BJ (cell line): Measurements from ENCODE around the gene CHAT. TPM values are rescaled to one million over a fixed set of nuclear protein-coding genes. Genes with fewer than 3 reads are reported as not detected.

Source experiments
- CTCF ChIA-PET: fragments of 350-600 bp; formaldehyde crosslinking; extraction: SDS; loops from one replicate; lab custom pipeline; 2021; ENCODE audit warnings: antibody characterized with exemption, inconsistent platforms; lab: Yijun Ruan, JAX
- POLR2A ChIA-PET: fragments of 300-600 bp; sonication (Branson Sonifier 250); formaldehyde crosslinking; extraction: SDS; loops from one replicate; lab custom pipeline; 2021; ENCODE audit warnings: antibody characterized with exemption; lab: Charles Lee
- DNase-seq: peaks from one replicate; pipeline ENCODE4 v3.0.0-alpha.2; 2011; ENCODE audit warnings: low read depth
- H3K27me3 ChIP-seq: 2 replicates; pipeline ENCODE4 v1.6.0; 2011; ENCODE audit warnings: low read length; ENCODE audit not compliant: control insufficient read depth, insufficient read depth
- H3K36me3 ChIP-seq: 2 replicates; pipeline ENCODE4 v1.5.1; 2011; ENCODE audit warnings: low read length; ENCODE audit not compliant: control insufficient read depth, insufficient read depth
- H3K4me3 ChIP-seq: 2 replicates; pipeline ENCODE4 v1.5.1; 2011; ENCODE audit warnings: low read depth, mild to moderate bottlenecking, control low read depth, low read length
- CTCF ChIP-seq: IDR thresholded peaks from 2 replicates; pipeline ENCODE4 v1.5.1; 2011; ENCODE audit warnings: low read depth, mild to moderate bottlenecking, control low read depth, inconsistent platforms, low read length, moderate library complexity; ENCODE audit not compliant: insufficient read depth
- polyA plus RNA-seq: library from polyadenylated mRNA; depleted of rRNA; stranded (reverse); fragments of >200 nt; gene quantifications from 2 replicates; pipeline ENCODE4 v1.2.3, GENCODE V29; 2011

The CHAT gene
- polyA plus RNA-seq, 1 experiment: not detected

GRCh38 chr10:49609283-49610113, 4.3 kb upstream of the CHAT start:
- H3K4me3 ChIP-seq: no peak overlapping the region
- CTCF ChIA-PET: interaction anchor here (1.4 kb wide), 1 partner anchor 17 kb away, joined by 4 read pairs; no protein-coding TSS in a partner anchor
- POLR2A ChIA-PET: no interaction called here
- peaks cover 62% of the 10 kb centered on the region for H3K27me3 ChIP-seq
- DNase-seq: no peak
- H3K36me3 ChIP-seq: no peaks in the 10 kb centered on the region
- no peak for TF ChIP-seq CTCF

GRCh38 chr10:49610114-49610457, 3.8 kb upstream of the CHAT start, which contains the start of gene SLC18A3:
Gene SLC18A3, plus strand, starts transcription at chr10:49610310. Its CDS starts 431 bp downstream, at chr10:49610741.
- TF ChIP-seq CTCF: no peak
- no peak for DNase-seq
- ChIA-PET POLR2A (no interaction called here), CTCF (interaction anchor here (1.4 kb wide), 1 partner anchor 17 kb away, joined by 4 read pairs; no protein-coding TSS in a partner anchor)
- no peaks in the 10 kb centered on the region for H3K36me3 ChIP-seq
- H3K27me3 ChIP-seq: peaks cover 66% of the 10 kb centered on the region
- H3K4me3 ChIP-seq: no peak within 1 kb of the TSS

GRCh38 chr10:49610458-49611165, 3.2 kb upstream of the CHAT start:
- Histone ChIP-seq H3K27me3 (peaks cover 70% of the 10 kb centered on the region), H3K36me3 (no peaks in the 10 kb centered on the region), H3K4me3 (no peak overlapping the region)
- no peak for TF ChIP-seq CTCF
- ChIA-PET CTCF (interaction anchor here (1.4 kb wide), 1 partner anchor 18 kb away, joined by 4 read pairs; no protein-coding TSS in a partner anchor), POLR2A (no interaction called here)
- DNase-seq: no peak

- DNase-seq: no peak
- Histone ChIP-seq H3K27me3 (peaks cover 73% of the 10 kb centered on the region), H3K36me3 (no peaks in the 10 kb centered on the region), H3K4me3 (no peak overlapping the region)
- ChIA-PET POLR2A (no interaction called here), CTCF (interaction anchor here (1.4 kb wide), 1 partner anchor 18 kb away, joined by 4 read pairs; no protein-coding TSS in a partner anchor)
- no peak for TF ChIP-seq CTCF
These were observed 2.5 kb upstream of the CHAT start for GRCh38 chr10:49611166-49611815.
